DND-41 (cell line): Measurements from ENCODE around the gene PTCD2.

Experiments used
- ATAC-seq: fragments of 200-7000 bp; cut with Tn5 transposase; 3 replicates; pipeline ENCODE4 v1.9.1; 2021; ENCODE audit warnings: low read depth; ENCODE audit not compliant: insufficient read depth
- DNase-seq: peaks from one replicate; pipeline ENCODE4 v3.0.0-alpha.2; 2020
- H2AFZ ChIP-seq: 2 replicates; pipeline ENCODE4 v1.6.0; 2012; ENCODE audit warnings: low read depth, low read length
- H3K27ac ChIP-seq: 2 replicates; pipeline ENCODE4 v1.5.1; 2012; ENCODE audit warnings: low read length, inconsistent platforms
- H3K27me3 ChIP-seq: fragments of 200-600 bp; sonication (generic); 2 replicates; pipeline ENCODE4 v1.6.0; 2012; ENCODE audit warnings: low read length, mild to moderate bottlenecking, inconsistent platforms; ENCODE audit not compliant: insufficient read depth, poor library complexity
- H3K36me3 ChIP-seq: 2 replicates; pipeline ENCODE4 v1.5.1; 2012; ENCODE audit warnings: low read length, inconsistent platforms; ENCODE audit not compliant: insufficient read depth
- H3K4me1 ChIP-seq: 2 replicates; pipeline ENCODE4 v1.5.1; 2012; ENCODE audit warnings: mild to moderate bottlenecking, low read length; ENCODE audit not compliant: insufficient read depth
- H3K4me2 ChIP-seq: 2 replicates; pipeline ENCODE4 v1.6.0; 2012; ENCODE audit warnings: mild to moderate bottlenecking, moderate library complexity, low read length, inconsistent platforms; ENCODE audit not compliant: insufficient read depth
- H3K4me3 ChIP-seq, 2 experiments: fragments of 200-600 bp in 1 of 2; shearing (Covaris generic) in 1 of 2; 2 replicates each; pipeline ENCODE4 v1.5.1; 2012 to 2016; ENCODE audit warnings: inconsistent platforms in 2 of 2, low read length in 2 of 2, mild to moderate bottlenecking in 2 of 2, low read depth in 1 of 2, moderate library complexity in 1 of 2
- H3K79me2 ChIP-seq: 2 replicates; pipeline ENCODE4 v1.6.0; 2012; ENCODE audit warnings: low read length, inconsistent platforms; ENCODE audit not compliant: insufficient read depth
- H3K9ac ChIP-seq: 2 replicates; pipeline ENCODE4 v1.6.0; 2012; ENCODE audit warnings: low read depth, mild to moderate bottlenecking, inconsistent platforms, low read length, moderate library complexity
- H3K9me3 ChIP-seq: 2 replicates; pipeline ENCODE4 v1.5.1; 2012; ENCODE audit warnings: low read length, moderate library complexity, mild to moderate bottlenecking, inconsistent platforms; ENCODE audit not compliant: insufficient read depth, severe bottlenecking
- H4K20me1 ChIP-seq: 2 replicates; pipeline ENCODE4 v1.6.0; 2012; ENCODE audit warnings: low read length; ENCODE audit not compliant: insufficient read depth
- EZH2 ChIP-seq: IDR thresholded peaks from 3 replicates; pipeline ENCODE4 v1.6.1; 2012; ENCODE audit warnings: borderline replicate concordance, low read depth, mild to moderate bottlenecking, moderate library complexity, low read length, inconsistent platforms; ENCODE audit not compliant: severe bottlenecking
- TF ChIP-seq, protein P1 (sequence below): IDR thresholded peaks from 2 replicates; pipeline ENCODE4 v1.5.1; 2012; ENCODE audit warnings: borderline replicate concordance, low read length, moderate library complexity, mild to moderate bottlenecking; ENCODE audit not compliant: poor library complexity, severe bottlenecking; ENCODE audit errors: extremely low read depth

The PTCD2 gene

DNA sequence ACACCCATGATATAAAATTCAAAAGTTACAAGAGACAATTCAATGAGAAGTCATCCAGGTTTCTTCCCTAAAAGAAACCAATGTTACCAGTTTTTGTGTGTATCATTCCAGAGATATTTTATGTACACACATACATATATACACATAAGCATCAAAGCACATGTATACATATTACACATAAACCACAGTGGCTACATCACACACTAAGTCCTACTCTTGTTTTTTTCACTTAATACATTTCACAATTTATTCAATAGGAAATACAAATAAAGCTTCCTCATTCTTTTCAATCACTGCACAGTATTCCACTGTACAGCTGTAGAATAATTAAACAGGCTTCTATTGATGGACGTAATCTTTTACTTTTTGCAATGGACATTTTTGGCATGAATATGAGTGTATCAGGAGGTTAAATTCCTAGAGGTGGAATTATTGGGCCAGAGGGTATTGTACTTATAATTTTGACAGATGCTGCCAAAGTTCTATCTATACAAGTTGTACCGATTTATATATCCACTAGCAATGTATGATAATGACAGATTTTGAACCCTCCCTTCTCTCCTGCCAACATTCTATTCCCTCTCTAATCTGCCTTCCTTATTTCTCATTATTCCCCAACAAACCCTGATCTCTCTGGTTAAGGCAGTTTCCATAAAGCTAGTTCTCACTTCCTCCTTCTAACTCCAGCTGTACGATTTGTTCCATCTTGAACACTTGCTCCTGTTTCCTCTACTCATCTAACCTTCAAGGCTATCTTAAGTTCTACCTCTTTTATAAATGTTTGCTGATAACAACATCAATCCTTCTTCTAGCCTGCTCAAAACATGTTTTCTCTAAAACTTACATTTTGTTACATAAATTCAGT lies 35.4 kb upstream of the PTCD2 start:
- DNase-seq, result no peak
- H3K4me1 ChIP-seq, result no peaks in the 10 kb centered on the region
- no peak overlapping the region for H3K4me2 ChIP-seq
- H3K9ac ChIP-seq, result no peak overlapping the region
- ATAC-seq, result no peak
- H4K20me1 ChIP-seq, result peaks cover 5% of the 10 kb centered on the region; the same call in 1 of the 2 replicates
- no peak overlapping the region for H2AFZ ChIP-seq
- H3K9me3 ChIP-seq, result no peaks in the 10 kb centered on the region
- H3K27me3 ChIP-seq, result no peaks in the 10 kb centered on the region
- H3K27ac ChIP-seq, result no peak overlapping the region
- no peaks in the 10 kb centered on the region for H3K79me2 ChIP-seq
- H3K4me3 ChIP-seq, result no peak overlapping the region
- TF ChIP-seq, protein P1, sequence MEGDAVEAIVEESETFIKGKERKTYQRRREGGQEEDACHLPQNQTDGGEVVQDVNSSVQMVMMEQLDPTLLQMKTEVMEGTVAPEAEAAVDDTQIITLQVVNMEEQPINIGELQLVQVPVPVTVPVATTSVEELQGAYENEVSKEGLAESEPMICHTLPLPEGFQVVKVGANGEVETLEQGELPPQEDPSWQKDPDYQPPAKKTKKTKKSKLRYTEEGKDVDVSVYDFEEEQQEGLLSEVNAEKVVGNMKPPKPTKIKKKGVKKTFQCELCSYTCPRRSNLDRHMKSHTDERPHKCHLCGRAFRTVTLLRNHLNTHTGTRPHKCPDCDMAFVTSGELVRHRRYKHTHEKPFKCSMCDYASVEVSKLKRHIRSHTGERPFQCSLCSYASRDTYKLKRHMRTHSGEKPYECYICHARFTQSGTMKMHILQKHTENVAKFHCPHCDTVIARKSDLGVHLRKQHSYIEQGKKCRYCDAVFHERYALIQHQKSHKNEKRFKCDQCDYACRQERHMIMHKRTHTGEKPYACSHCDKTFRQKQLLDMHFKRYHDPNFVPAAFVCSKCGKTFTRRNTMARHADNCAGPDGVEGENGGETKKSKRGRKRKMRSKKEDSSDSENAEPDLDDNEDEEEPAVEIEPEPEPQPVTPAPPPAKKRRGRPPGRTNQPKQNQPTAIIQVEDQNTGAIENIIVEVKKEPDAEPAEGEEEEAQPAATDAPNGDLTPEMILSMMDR, result no peak
- no peak for TF ChIP-seq EZH2
- H3K36me3 ChIP-seq, result peaks cover 54% of the 10 kb centered on the region

DNA sequence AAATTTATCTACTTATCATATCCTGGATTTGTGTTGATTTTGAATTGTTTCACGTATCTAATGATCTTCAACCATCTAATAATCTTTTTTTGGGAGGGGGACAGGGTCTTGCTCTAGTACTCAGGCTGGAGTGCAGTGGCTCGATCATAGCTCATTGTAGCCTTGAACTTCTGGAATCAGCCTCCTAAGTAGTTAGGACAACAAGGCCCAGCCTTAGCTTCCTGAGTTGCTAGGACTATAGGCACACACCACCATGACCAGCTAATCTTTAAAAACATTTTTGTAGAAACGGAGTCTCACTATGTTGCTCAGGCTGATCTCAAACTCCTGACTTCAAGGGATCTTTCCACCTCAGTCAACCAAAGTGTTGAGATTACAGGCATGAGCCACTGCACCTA lies 34.8 kb upstream of the PTCD2 start:
- Histone ChIP-seq H3K4me3 (no peak overlapping the region), H3K4me1 (no peaks in the 10 kb centered on the region), H2AFZ (no peak overlapping the region), H3K79me2 (no peaks in the 10 kb centered on the region), H3K9ac (no peak overlapping the region), H3K9me3 (no peaks in the 10 kb centered on the region), H3K27me3 (no peaks in the 10 kb centered on the region), H4K20me1 (peaks cover 5% of the 10 kb centered on the region; the same call in 1 of the 2 replicates), H3K36me3 (peaks cover 54% of the 10 kb centered on the region), H3K4me2 (no peak overlapping the region), H3K27ac (no peak overlapping the region)
- DNase-seq, result no peak
- ATAC-seq, result no peak
- TF ChIP-seq, protein P1, result no peak
- TF ChIP-seq EZH2, result no peak

DNA sequence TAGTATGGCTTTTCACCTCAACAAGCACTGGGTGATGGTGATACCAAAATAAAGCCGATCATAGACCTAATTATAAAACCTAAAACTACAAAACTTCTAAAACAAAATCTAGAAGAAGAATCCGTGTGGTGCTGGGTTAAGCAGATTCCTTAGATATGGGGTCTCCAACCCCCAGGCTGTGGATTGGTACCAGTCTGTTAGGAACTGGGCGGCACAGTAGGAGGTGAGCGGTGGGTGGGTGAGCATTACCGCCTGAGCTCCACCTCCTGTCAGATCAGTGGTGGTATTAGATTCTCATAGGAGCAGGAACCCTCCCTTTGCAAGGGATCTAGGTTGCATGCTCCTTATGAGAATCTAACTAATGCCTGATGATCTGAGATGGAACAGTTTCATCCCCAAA lies 33.4 kb upstream of the PTCD2 start:
- H4K20me1 ChIP-seq, result peaks cover 5% of the 10 kb centered on the region; the same call in 1 of the 2 replicates
- H2AFZ ChIP-seq, result no peak overlapping the region
- H3K9me3 ChIP-seq, result no peaks in the 10 kb centered on the region
- H3K4me1 ChIP-seq, result no peaks in the 10 kb centered on the region
- no peak overlapping the region for H3K27ac ChIP-seq
- TF ChIP-seq, protein P1, result no peak
- H3K79me2 ChIP-seq, result no peaks in the 10 kb centered on the region
- DNase-seq, result no peak
- H3K9ac ChIP-seq, result no peak overlapping the region
- no peak for ATAC-seq
- no peak overlapping the region for H3K4me2 ChIP-seq
- H3K27me3 ChIP-seq, result no peaks in the 10 kb centered on the region
- H3K4me3 ChIP-seq, result no peak overlapping the region
- peaks cover 49% of the 10 kb centered on the region for H3K36me3 ChIP-seq
